Kidney epithelial cell (primary cell): ENCODE data around the gene ANKRD52. TPM values are rescaled to one million over a fixed set of nuclear protein-coding genes. Genes with fewer than 3 reads are reported as not detected.
A peak's percentile ranks its signal among the peaks of the same experiment; 100 is the strongest.

ENCODE experiments used
- DNase-seq: peaks from one replicate; pipeline ENCODE4 v3.0.0-alpha.2; 2010; ENCODE audit warnings: low read depth
- H3K27me3 ChIP-seq: 2 replicates; pipeline ENCODE4 v1.6.0; 2011; ENCODE audit warnings: low read length; ENCODE audit not compliant: control insufficient read depth, insufficient read depth
- H3K36me3 ChIP-seq: 2 replicates; pipeline ENCODE4 v1.5.1; 2011; ENCODE audit warnings: low read length; ENCODE audit not compliant: control insufficient read depth, insufficient read depth
- H3K4me3 ChIP-seq: 2 replicates; pipeline ENCODE4 v1.5.1; 2011; ENCODE audit warnings: low read depth, mild to moderate bottlenecking, control low read depth, low read length
- total RNA-seq: library from RNA; depleted of rRNA; stranded (reverse); fragments of >200 nt; gene quantifications from 2 replicates; pipeline ENCODE4 v1.2.3, GENCODE V29; 2015
- TF ChIP-seq, protein P1 (sequence below): IDR thresholded peaks from 2 replicates; pipeline ENCODE4 v1.5.1; 2011; ENCODE audit warnings: mild to moderate bottlenecking, moderate library complexity, low read length, control low read depth, inconsistent platforms; ENCODE audit not compliant: insufficient read depth, poor library complexity, severe bottlenecking

Gene ANKRD52
- total RNA-seq, 1 donor from 2014 or later = 38.8 TPM

DNA sequence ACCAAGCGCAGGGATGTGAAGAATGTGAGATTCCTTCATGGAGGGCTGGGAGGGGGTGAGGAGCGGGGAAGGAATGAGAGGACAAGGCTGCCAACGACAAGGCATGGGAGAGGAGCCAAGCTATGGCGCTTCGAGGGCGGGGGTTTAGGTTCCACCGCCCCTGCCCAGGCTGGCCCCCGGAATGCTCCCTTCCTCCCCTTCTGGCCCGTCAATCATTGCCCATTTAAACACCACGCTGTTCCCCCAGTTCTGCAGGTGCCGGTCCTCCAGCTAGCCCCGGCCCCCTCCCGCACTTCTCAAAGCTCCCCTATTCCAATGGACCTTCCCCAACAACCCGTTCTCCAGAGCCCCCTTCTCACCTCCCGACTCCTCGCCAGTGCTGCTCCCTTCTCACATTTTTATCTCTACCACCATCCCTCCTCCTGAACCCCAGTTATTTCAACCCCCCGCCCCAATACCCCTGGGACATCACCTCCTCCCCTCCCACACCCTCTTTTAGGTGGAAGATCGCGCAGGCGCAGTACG is 36.9 kb downstream of the ANKRD52 start:
- Histone ChIP-seq H3K36me3 (peaks cover 2% of the 10 kb centered on the region), H3K4me3 (peak overlapping the region; percentile 59), H3K27me3 (no peaks in the 10 kb centered on the region)
- DNase-seq = no peak
- TF ChIP-seq, protein P1, sequence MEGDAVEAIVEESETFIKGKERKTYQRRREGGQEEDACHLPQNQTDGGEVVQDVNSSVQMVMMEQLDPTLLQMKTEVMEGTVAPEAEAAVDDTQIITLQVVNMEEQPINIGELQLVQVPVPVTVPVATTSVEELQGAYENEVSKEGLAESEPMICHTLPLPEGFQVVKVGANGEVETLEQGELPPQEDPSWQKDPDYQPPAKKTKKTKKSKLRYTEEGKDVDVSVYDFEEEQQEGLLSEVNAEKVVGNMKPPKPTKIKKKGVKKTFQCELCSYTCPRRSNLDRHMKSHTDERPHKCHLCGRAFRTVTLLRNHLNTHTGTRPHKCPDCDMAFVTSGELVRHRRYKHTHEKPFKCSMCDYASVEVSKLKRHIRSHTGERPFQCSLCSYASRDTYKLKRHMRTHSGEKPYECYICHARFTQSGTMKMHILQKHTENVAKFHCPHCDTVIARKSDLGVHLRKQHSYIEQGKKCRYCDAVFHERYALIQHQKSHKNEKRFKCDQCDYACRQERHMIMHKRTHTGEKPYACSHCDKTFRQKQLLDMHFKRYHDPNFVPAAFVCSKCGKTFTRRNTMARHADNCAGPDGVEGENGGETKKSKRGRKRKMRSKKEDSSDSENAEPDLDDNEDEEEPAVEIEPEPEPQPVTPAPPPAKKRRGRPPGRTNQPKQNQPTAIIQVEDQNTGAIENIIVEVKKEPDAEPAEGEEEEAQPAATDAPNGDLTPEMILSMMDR = no peak

DNA sequence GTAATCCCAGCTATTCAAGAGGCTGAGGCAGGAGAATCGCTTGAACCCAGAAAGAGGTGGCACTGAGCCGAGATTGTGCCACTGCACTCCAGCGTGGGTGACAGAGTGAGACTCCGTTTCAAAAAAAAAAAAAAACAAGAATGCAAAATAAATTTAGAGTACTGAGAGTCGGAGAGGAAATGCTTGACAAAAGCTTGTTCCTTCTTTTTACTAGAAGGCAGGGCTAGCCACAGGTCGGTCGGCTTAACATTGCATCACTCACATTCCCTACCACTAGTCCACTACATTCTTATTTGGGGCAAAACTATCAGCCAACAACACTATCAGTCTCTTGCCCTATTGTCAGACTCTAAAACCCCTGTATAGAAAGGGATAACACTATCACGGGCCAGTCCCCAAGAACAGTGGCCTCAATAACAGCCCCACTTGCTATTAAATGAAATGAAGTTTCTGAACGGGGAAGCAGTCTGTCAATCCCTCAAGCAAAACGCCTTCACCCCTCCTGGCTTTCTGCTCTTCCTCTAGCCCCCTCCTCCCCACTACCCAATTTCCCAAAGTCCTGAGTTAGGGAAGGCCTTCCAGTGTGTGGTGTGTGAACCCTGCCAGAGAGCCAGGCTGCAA is 37.5 kb downstream of the ANKRD52 start:
- Histone ChIP-seq H3K4me3 (peak overlapping the region; percentile 59), H3K27me3 (no peaks in the 10 kb centered on the region), H3K36me3 (peaks cover 2% of the 10 kb centered on the region)
- no peak for DNase-seq
- TF ChIP-seq, protein P1 = no peak

DNA sequence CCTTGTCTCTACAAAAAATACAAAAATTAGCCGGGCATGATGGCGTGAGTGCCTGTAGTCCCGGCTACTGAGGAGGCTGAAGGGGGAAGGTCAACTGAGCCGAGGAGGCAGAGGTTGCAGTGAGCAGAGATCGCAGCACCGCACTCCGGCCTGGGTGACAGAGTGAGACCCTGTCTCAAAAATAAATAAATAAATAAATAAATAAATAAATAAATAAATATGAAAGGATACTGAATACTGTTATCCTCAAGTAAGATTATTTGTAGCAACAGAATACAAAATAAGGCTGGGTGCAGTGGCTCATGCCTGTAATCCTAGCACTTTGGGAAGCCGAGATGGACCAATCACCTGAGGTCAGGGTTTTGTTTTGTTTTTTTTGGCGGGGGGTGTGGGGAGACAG is 38.3 kb downstream of the ANKRD52 start:
- no peaks in the 10 kb centered on the region for H3K27me3 ChIP-seq
- no peak overlapping the region for H3K4me3 ChIP-seq
- TF ChIP-seq, protein P1 = no peak
- peaks cover 2% of the 10 kb centered on the region for H3K36me3 ChIP-seq
- no peak for DNase-seq

DNA sequence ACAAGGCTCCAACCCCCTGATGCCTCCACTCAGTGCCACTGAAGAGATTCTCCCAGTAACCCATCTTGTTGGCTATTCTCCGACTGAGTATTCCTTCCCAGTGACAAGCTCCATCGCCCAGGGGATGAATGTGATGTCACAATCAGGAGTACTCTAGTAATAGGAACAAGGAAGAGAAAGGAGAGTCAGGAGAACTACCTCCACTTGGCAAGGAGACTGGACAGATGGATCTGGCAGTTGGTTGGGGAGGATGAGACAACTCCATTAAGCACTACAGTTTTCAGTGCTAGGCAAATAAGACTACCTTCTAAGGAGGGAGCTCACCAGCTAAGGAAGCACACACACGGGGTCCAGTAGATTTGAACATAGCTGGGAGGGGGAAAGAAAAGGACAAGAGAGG is 41.7 kb downstream of the ANKRD52 start:
- no peak overlapping the region for H3K4me3 ChIP-seq
- H3K36me3 ChIP-seq = peaks cover 4% of the 10 kb centered on the region
- TF ChIP-seq, protein P1 = no peak
- H3K27me3 ChIP-seq = no peaks in the 10 kb centered on the region
- no peak for DNase-seq

DNA sequence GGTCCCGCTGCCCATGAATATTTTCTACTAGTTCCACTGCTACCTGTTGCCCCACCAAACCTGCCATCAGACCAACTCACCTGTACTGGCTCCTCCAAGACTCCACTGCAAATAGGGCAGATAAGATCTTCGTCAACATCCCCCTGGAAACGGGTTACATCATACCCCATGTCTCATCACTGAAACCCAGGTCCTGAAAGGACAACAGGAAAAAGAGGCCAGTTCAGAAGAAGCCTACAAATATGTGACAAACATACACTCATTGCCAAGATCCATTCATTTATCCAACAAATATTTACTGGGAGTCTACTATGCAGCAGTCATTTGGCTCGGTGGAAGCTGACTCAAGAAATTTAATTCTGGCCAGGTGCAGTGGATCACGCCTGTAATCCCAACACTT is 44.3 kb downstream of the ANKRD52 start:
- no peaks in the 10 kb centered on the region for H3K27me3 ChIP-seq
- DNase-seq = no peak
- H3K36me3 ChIP-seq = peaks cover 7% of the 10 kb centered on the region
- H3K4me3 ChIP-seq = no peak overlapping the region
- TF ChIP-seq, protein P1 = no peak

GRCh38 chr12:56212361-56212760 is 45.8 kb downstream of the ANKRD52 start:
- DNase-seq = no peak
- H3K4me3 ChIP-seq = no peak overlapping the region
- H3K36me3 ChIP-seq = peaks cover 5% of the 10 kb centered on the region
- no peaks in the 10 kb centered on the region for H3K27me3 ChIP-seq
- TF ChIP-seq, protein P1 = no peak
